ENCODE results near the gene SCN1A. TPM values are rescaled to one million over a fixed set of nuclear protein-coding genes. Genes with fewer than 3 reads are reported as not detected.
"Not testable (repeated sequence)": the region's sequence is repeated elsewhere in the genome, so short reads cannot be mapped to it uniquely, and the experiment has no call there.

SCN1A gene
- total and polyA plus RNA-seq, 2 experiments from 2014 or later = 1.2 to 1.3 TPM

DNA sequence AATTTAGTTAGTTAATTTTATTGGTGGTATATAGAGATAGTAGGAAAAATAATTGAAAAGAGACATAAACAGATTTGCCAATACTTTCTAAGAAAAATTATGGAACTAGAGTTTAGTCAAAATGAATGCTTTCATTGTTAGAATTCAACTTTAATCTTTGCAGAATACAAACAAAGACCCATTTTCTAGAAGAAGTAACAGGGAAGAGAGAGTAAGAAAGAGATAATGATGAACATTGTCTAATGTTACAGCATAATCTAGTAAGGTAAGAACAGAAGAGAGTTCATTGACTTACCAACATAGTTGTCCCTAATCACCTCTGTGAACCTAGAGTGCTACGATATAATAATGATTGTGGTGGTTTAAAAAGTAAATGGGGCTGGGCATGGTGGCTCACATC lies 23.7 kb downstream of the SCN1A start:
- H3F3A ChIP-seq (replicated peaks; ENCODE audit: low read depth) = no peaks in the 10 kb centered on the region
- no peak for DNase-seq (ENCODE audit: low spot score)
- Mint-ChIP-seq H3K9me3 (no peaks in the 10 kb centered on the region), H3K27me3 (ENCODE audit: insufficient read depth, low read depth, poor library complexity) (peaks cover 9% of the 10 kb centered on the region), H3K4me1 (no peaks in the 10 kb centered on the region; the same call in 2 of the 3 replicates), H3K4me3 (no peak overlapping the region), H3K27ac (no peak overlapping the region), H3K36me3 (ENCODE audit: low read depth) (no peaks in the 10 kb centered on the region)
- no peak overlapping the region for H3K27ac ChIP-seq (ENCODE audit: low read depth)
- no peaks in the 10 kb centered on the region for H3K9me2 ChIP-seq (ENCODE audit: insufficient read depth)
- no peaks in the 10 kb centered on the region for H4K20me1 ChIP-seq (replicated peaks; ENCODE audit: insufficient read depth)
- no peak overlapping the region for H2AFZ ChIP-seq
- no peak overlapping the region for H3K4me3 ChIP-seq
- TF ChIP-seq ZNF331 (CRISPR knock-in tag; IDR thresholded peaks at IDR 0.05; ENCODE audit: low read depth) (no peak), CREB1 (CRISPR knock-in tag; IDR thresholded peaks at IDR 0.05; ENCODE audit: low read depth) (no peak), JUNB (IDR thresholded peaks at IDR 0.05; ENCODE audit: unreplicated experiment) (no peak)
- TF ChIP-seq, protein P1, sequence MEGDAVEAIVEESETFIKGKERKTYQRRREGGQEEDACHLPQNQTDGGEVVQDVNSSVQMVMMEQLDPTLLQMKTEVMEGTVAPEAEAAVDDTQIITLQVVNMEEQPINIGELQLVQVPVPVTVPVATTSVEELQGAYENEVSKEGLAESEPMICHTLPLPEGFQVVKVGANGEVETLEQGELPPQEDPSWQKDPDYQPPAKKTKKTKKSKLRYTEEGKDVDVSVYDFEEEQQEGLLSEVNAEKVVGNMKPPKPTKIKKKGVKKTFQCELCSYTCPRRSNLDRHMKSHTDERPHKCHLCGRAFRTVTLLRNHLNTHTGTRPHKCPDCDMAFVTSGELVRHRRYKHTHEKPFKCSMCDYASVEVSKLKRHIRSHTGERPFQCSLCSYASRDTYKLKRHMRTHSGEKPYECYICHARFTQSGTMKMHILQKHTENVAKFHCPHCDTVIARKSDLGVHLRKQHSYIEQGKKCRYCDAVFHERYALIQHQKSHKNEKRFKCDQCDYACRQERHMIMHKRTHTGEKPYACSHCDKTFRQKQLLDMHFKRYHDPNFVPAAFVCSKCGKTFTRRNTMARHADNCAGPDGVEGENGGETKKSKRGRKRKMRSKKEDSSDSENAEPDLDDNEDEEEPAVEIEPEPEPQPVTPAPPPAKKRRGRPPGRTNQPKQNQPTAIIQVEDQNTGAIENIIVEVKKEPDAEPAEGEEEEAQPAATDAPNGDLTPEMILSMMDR (conservative IDR thresholded peaks at IDR 0.05; ENCODE audit: low read depth in 2 of 2) = no peak
- TF ChIP-seq, protein P2, sequence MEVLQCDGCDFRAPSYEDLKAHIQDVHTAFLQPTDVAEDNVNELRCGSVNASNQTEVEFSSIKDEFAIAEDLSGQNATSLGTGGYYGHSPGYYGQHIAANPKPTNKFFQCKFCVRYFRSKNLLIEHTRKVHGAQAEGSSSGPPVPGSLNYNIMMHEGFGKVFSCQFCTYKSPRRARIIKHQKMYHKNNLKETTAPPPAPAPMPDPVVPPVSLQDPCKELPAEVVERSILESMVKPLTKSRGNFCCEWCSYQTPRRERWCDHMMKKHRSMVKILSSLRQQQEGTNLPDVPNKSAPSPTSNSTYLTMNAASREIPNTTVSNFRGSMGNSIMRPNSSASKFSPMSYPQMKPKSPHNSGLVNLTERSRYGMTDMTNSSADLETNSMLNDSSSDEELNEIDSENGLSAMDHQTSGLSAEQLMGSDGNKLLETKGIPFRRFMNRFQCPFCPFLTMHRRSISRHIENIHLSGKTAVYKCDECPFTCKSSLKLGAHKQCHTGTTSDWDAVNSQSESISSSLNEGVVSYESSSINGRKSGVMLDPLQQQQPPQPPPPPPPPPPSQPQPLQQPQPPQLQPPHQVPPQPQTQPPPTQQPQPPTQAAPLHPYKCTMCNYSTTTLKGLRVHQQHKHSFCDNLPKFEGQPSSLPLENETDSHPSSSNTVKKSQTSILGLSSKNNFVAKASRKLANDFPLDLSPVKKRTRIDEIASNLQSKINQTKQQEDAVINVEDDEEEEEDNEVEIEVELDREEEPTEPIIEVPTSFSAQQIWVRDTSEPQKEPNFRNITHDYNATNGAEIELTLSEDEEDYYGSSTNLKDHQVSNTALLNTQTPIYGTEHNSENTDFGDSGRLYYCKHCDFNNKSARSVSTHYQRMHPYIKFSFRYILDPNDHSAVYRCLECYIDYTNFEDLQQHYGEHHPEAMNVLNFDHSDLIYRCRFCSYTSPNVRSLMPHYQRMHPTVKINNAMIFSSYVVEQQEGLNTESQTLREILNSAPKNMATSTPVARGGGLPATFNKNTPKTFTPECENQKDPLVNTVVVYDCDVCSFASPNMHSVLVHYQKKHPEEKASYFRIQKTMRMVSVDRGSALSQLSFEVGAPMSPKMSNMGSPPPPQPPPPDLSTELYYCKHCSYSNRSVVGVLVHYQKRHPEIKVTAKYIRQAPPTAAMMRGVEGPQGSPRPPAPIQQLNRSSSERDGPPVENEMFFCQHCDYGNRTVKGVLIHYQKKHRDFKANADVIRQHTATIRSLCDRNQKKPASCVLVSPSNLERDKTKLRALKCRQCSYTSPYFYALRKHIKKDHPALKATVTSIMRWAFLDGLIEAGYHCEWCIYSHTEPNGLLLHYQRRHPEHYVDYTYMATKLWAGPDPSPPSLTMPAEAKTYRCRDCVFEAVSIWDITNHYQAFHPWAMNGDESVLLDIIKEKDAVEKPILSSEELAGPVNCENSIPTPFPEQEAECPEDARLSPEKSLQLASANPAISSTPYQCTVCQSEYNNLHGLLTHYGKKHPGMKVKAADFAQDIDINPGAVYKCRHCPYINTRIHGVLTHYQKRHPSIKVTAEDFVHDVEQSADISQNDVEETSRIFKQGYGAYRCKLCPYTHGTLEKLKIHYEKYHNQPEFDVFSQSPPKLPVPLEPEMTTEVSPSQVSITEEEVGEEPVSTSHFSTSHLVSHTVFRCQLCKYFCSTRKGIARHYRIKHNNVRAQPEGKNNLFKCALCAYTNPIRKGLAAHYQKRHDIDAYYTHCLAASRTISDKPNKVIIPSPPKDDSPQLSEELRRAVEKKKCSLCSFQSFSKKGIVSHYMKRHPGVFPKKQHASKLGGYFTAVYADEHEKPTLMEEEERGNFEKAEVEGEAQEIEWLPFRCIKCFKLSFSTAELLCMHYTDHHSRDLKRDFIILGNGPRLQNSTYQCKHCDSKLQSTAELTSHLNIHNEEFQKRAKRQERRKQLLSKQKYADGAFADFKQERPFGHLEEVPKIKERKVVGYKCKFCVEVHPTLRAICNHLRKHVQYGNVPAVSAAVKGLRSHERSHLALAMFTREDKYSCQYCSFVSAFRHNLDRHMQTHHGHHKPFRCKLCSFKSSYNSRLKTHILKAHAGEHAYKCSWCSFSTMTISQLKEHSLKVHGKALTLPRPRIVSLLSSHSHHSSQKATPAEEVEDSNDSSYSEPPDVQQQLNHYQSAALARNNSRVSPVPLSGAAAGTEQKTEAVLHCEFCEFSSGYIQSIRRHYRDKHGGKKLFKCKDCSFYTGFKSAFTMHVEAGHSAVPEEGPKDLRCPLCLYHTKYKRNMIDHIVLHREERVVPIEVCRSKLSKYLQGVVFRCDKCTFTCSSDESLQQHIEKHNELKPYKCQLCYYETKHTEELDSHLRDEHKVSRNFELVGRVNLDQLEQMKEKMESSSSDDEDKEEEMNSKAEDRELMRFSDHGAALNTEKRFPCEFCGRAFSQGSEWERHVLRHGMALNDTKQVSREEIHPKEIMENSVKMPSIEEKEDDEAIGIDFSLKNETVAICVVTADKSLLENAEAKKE (CRISPR knock-in tag; IDR thresholded peaks at IDR 0.05) = no peak
- no peaks in the 10 kb centered on the region for H3K79me2 ChIP-seq (replicated peaks; ENCODE audit: insufficient read depth)
- ATAC-seq = no peak
- no peaks in the 10 kb centered on the region for H3K27me3 ChIP-seq (ENCODE audit: insufficient read depth)
- no peaks in the 10 kb centered on the region for H3K4me1 ChIP-seq (ENCODE audit: insufficient read depth)
- H3K36me3 ChIP-seq (ENCODE audit: insufficient read depth) = no peaks in the 10 kb centered on the region
- no peak overlapping the region for H3K4me2 ChIP-seq

DNA sequence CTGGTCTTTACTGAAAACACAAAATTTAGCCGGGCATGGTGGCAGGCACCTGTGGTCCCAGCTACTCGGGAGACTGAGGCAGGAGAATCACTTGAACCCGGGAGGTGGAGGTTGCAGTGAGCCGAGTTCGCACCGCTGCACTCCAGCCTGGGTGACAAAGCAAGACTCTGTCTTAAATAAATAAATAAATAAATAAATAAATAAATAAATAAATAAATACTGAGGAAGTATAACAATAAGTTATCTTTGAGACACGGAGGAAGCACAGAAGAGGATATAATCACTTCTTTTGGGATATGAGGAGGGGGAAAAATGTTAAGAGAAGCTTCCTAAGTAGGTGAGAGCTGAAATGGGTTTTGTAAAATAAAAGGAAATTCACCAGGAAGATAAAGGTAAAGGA lies 24.5 kb downstream of the SCN1A start:
- not testable (repeated sequence) for H3K36me3 ChIP-seq (ENCODE audit: insufficient read depth); H3K4me1 ChIP-seq (ENCODE audit: insufficient read depth); H3K27ac Mint-ChIP-seq; H2AFZ ChIP-seq; H3K4me3 Mint-ChIP-seq; ATAC-seq; H3K4me3 ChIP-seq; H3F3A ChIP-seq (replicated peaks; ENCODE audit: low read depth); H3K27me3 Mint-ChIP-seq (ENCODE audit: insufficient read depth, low read depth, poor library complexity); H3K4me2 ChIP-seq; H4K20me1 ChIP-seq (replicated peaks; ENCODE audit: insufficient read depth); H3K27me3 ChIP-seq (ENCODE audit: insufficient read depth); DNase-seq (ENCODE audit: low spot score); H3K4me1 Mint-ChIP-seq; H3K9me3 Mint-ChIP-seq; H3K36me3 Mint-ChIP-seq (ENCODE audit: low read depth); H3K27ac ChIP-seq (ENCODE audit: low read depth); H3K9me2 ChIP-seq (ENCODE audit: insufficient read depth); H3K79me2 ChIP-seq (replicated peaks; ENCODE audit: insufficient read depth)

Measured in GM23338 (cell line).